GM18867 (cell line): ENCODE measurements around the gene ARID3B.
A peak's percentile ranks its signal among the peaks of the same experiment; 100 is the strongest.

Experiments used
- ATAC-seq: cut with Tn5 transposase; IDR thresholded peaks from one replicate; pipeline ENCODE4 v1.9.1; 2021; ENCODE audit warnings: mild to moderate bottlenecking, moderate library complexity; ENCODE audit not compliant: unreplicated experiment

The ARID3B gene

DNA sequence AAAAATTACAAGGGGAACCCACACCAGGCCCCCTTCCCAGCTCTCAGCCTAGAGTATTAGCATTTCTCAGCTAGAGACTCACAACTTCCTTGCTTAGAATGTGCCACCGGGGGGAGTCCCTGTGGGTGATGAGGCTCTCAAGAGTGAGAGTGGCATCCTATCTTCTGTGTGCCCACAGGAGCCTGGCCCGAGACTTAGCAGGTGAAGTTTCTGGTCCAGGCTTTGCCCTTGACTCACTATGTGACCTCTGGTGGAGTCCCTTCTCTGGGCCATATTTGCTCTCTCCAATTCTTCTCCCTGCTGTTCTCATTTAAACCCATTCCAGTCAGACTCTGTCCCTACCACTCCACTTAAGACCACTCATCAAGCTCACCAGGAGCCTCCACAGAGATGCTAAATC lies 92.8 kb downstream of the ARID3B start:
- no peak for ATAC-seq

DNA sequence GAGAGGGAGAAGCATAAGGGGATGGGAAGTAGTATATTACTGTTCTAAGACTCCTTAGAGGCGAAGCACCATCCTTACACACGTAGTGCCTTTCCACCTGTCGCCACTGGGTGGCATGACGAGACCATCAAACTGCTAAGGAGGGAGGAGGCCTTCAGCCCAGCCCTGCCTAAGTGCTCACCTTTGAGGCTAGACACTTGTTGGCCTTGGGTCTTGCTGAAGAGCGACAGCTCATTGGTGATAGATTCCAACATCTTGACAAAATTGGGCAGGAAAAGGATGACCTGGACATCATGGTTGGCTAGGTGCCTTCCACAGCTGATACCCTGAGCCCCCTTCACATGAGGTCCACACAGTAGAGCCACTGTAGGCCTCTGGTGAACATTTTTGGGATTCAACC lies 94.2 kb downstream of the ARID3B start:
- ATAC-seq: peak; percentile 52

DNA sequence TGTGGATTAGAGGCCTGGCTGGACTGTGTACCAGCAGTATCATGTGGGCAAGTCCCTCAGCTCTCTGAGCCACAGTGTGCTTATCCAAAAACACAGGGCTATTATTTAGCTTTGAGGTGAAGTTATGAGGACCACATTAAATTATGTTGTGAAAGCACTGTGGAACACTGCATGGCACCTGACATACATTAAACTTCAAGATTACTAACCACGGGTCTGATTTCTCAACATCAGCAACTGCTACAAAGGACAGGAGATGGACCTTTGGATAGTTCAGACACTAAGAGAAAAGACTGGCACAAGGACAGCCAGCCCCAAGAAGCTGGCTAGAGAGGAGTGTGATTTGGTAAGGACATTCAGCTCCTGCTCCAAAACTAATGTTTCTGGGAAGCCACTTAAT lies 96.0 kb downstream of the ARID3B start:
- no peak for ATAC-seq

DNA sequence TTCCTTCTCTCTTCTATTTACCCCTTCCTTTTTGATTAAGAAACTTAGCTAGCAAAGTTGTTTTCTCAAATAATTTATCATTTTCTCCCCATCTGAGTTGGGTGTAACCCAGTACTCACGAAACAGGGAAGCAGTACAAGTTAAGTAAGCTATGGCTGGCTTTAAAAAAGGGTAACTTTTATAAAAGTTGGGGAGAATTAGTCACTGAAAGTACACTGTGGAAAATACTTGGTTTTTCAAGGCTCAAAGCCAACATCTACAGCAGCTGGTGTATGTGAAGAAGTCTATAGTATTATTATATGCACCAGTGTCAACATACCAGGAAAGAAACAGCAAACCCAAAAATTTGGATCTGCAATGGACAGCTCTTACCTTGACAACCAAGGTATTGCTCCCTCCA lies 100.1 kb downstream of the ARID3B start:
- ATAC-seq: no peak

DNA sequence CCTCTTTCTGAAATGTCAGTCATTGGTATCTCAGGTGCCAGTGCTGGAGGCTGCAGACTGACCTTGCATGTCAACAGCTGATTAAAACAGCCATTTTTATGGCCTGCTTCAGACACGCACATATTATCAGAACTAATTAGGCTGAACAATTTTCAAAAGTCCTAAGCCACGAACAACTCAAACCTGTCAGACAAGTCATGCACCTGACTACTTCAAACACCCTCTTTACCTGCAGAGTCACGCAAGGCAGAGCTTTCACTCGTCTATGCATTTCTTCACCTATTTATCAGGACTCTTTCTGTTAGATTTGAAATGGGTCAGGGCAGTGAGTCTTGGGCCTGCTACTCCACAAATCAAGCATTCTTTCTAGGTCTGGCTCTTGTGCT lies 101.3 kb downstream of the ARID3B start:
- no peak for ATAC-seq

DNA sequence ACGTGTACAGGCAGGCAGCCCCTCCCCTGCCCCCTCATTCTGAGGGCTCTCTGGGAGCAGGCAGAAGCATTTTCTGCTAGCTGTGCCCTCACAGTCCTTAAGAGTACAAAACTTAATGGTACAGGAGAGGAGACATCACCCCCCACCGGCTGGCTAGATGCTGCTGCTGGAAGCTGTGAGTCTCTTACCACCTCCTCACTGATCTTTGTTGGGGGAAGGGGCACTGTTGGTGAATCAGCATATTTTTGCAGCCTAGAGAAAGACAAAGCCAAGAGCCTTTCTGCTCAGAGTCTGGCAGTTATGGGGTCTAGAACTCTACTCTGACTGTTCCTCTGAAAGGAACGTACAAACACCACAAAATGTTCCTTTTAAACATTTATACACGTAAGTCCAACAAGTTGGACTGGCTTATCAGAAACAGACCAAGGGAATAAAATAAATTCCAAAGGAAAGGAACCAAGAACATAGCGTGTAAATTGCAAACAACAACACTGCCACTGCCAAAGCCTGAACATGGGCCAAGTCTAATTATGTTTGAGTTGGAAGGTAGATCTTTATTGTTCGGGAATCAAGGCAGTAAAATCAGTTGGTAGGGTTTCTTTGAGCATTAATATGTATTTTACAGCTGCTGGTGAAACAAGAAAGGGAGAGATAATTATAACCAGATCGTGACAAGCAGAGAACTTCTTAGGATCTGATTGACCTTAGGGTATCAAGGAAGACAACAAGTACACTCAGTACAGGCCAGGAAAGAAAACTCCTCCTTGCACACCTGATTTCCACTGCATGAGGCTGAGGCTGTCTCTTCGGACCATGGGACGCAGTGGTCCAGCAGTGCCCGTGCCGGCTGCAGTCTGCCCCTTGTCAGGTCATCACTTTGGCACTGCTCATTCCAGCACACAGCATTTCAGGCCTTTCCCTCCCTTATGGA lies 102.0 kb downstream of the ARID3B start:
- no peak for ATAC-seq

DNA sequence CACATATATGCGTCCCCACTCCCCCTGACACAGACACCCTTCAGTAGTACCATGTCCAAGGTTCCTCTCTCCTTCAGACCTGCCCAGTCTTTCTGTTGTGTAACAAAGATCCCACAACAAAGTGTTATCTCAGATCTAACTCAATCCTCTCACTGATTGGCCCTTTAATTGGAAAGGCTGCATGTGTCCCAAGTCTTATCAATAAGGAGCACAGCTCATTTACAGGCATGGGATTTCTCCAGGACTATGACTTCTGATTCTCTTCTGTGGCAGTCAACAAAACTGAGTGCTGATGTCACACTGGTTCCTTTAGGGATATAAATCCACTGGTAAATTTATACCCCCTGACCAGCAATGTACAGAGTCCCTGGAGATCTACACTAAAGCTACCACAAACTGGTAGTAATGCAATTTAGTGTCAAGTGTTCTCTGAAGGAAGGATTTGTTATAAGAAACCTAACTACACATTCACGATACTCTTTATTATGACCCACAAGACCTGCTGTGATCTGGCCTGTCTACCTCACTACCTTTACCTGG lies 102.7 kb downstream of the ARID3B start:
- ATAC-seq: no peak

DNA sequence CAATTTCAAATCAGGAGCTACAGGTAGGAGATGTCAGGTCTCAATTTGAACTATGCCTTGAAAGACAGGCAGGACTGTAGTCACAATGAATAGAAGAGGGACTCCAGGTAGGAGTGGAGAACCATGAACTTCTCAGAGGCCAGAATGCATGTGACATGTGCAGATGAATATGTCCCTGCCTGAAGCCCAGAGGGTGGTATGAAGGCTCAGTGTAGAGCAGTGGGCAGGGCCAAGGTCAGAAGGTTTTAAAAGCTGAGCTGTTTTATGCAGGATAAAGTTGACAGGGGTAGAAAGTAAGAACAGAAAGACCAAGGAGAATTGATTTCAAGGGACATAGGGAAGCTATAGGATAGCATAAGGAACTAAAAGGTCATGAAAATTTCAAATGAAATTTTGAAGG lies 105.5 kb downstream of the ARID3B start:
- no peak for ATAC-seq
